ENCODE results near the gene DHRS13.
A peak's percentile ranks its signal among the peaks of the same experiment; 100 is the strongest.
"Not testable (repeated sequence)": the region's sequence is repeated elsewhere in the genome, so short reads cannot be mapped to it uniquely, and the experiment has no call there.

Gene DHRS13

GRCh38 chr17:28901866-28902818 lies 737 bp downstream of the DHRS13 start:
- peak; percentile 59 for DNase-seq (ENCODE audit: low read depth)

GRCh38 chr17:28900986-28901726 lies 1.7 kb downstream of the DHRS13 start:
- DNase-seq (ENCODE audit: low read depth), result no peak

GRCh38 chr17:28899212-28899815 lies 3.6 kb downstream of the DHRS13 start:
- no peak for DNase-seq (ENCODE audit: low read depth)

- DNase-seq (ENCODE audit: low read depth), result no peak
Observed at GRCh38 chr17:28898527-28898955, 4.3 kb downstream of the DHRS13 start.

GRCh38 chr17:28897769-28898526 lies 4.9 kb downstream of the DHRS13 start:
- no peak for DNase-seq (ENCODE audit: low read depth)

- peak; percentile 58 for DNase-seq (ENCODE audit: low read depth)
Observed at GRCh38 chr17:28896884-28897768, 5.8 kb downstream of the DHRS13 start, which contains the start of gene FLOT2. TSS of gene FLOT2 (minus strand) at chr17:28897733. CDS start at chr17:28897574, 159 bp downstream.

- peak; percentile 22 for DNase-seq (ENCODE audit: low read depth)
Observed at GRCh38 chr17:28896491-28896883, 6.4 kb downstream of the DHRS13 start.

- no peak for DNase-seq (ENCODE audit: low read depth)
Observed at GRCh38 chr17:28895794-28896447, 7.0 kb downstream of the DHRS13 start.

- DNase-seq (ENCODE audit: low read depth), result not testable (repeated sequence)
Observed at GRCh38 chr17:28893248-28894183, 9.4 kb downstream of the DHRS13 start.

GRCh38 chr17:28892024-28892423 lies 10.9 kb downstream of the DHRS13 start:
- DNase-seq (ENCODE audit: low read depth), result no peak

- no peak for DNase-seq (ENCODE audit: low read depth)
Observed at GRCh38 chr17:28891201-28891600, 11.7 kb downstream of the DHRS13 start.

GRCh38 chr17:28889996-28890395 lies 12.9 kb downstream of the DHRS13 start:
- DNase-seq (ENCODE audit: low read depth), result no peak

- no peak for DNase-seq (ENCODE audit: low read depth)
Observed at GRCh38 chr17:28888832-28889231, 14.0 kb downstream of the DHRS13 start.

GRCh38 chr17:28887871-28888471 lies 14.9 kb downstream of the DHRS13 start:
- no peak for DNase-seq (ENCODE audit: low read depth)

- no peak for DNase-seq (ENCODE audit: low read depth)
Observed at GRCh38 chr17:28885951-28886350, 16.9 kb downstream of the DHRS13 start.

GRCh38 chr17:28885363-28885762 lies 17.5 kb downstream of the DHRS13 start:
- DNase-seq (ENCODE audit: low read depth), result no peak

GRCh38 chr17:28883967-28884702 lies 18.7 kb downstream of the DHRS13 start:
- no peak for DNase-seq (ENCODE audit: low read depth)

All from ELR (cell line).